Activated naive CD4-positive, alpha-beta T cell treated with anti-CD3 and anti-CD28 coated beads, Interleukin-2, amount 50 U/mL, for 72 hours (primary cell): Measurements from ENCODE around the gene SNCG. TPM values are rescaled to one million over a fixed set of nuclear protein-coding genes. Genes with fewer than 3 reads are reported as not detected.
"Not testable (repeated sequence)": the region's sequence is repeated elsewhere in the genome, so short reads cannot be mapped to it uniquely, and the experiment has no call there.

Experiments used
- ATAC-seq, 2 donors: fragments of 150-1000 bp; cut with Tn5 transposase; 2 replicates each; pipeline ENCODE4 v1.10.0; 2021; ENCODE audit warnings: mild to moderate bottlenecking in 2 of 2, moderate library complexity in 2 of 2
- DNase-seq, 2 donors: peaks; one replicate each; pipeline ENCODE4 v3.0.0; 2021 to 2022; ENCODE audit warnings: low spot score in 2 of 2
- H3K27ac Mint-ChIP-seq, 2 donors: one replicate each; pipeline ENCODE4 v1.8.0; 2022; ENCODE audit warnings: mild to moderate bottlenecking in 2 of 2, mixed read lengths in 2 of 2
- H3K36me3 Mint-ChIP-seq, 2 donors: one replicate each; pipeline ENCODE4 v1.8.0; 2022; ENCODE audit warnings: mixed read lengths in 2 of 2
- H3K9me3 Mint-ChIP-seq, 2 donors: one replicate each; pipeline ENCODE4 v1.8.0; 2022; ENCODE audit warnings: mixed read lengths in 2 of 2
- total RNA-seq, 2 donors: library from RNA; stranded (reverse); gene quantifications; one replicate each; pipeline ENCODE4 v1.2.3, GENCODE V29; 2022

The SNCG gene
- total RNA-seq, 2 donors from 2014 or later, result 1.7 TPM; not detected in 1

DNA sequence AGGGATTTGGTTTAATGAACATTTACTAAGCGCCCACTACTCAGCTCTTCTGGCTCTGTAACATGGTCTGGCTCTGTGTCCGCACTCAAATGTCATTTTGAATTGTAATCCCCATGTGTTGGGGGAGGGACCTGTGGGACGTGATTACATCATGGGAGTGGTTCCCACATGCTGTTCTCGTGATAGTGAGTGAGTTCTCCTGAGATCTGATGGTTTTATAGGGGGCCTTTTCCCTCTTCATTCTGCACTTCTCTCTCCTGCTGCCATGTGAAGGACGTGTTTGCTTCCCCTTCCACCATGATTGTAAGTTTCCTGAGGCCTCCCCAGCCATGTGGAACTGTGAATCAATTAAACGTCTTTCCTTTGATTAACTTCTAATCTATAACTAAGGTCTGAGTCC is 22.6 kb downstream of the SNCG start:
- not testable (repeated sequence) for H3K27ac Mint-ChIP-seq, ATAC-seq, H3K9me3 Mint-ChIP-seq, DNase-seq, H3K36me3 Mint-ChIP-seq

DNA sequence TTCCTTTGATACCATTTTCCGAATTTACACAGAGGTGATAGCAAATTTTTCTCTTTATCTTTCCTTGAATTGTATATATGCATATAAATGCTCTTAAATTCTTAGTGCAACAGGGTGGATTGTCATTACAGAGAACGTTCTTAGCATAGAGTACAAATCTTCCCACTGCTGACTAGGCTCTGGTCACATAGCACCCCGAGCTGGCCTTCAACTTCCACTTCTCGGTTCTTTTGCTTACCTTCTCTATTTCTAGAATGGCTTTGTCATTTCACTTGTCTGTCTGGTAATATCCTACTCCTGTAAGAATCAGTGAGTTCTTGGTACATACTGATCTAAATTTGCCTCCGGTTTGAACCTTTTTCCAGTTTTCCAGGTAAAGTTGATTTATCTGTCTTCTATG is 23.3 kb downstream of the SNCG start:
- ATAC-seq, result no peak
- Mint-ChIP-seq H3K36me3 (no peaks in the 10 kb centered on the region), H3K9me3 (no peaks in the 10 kb centered on the region)

DNA sequence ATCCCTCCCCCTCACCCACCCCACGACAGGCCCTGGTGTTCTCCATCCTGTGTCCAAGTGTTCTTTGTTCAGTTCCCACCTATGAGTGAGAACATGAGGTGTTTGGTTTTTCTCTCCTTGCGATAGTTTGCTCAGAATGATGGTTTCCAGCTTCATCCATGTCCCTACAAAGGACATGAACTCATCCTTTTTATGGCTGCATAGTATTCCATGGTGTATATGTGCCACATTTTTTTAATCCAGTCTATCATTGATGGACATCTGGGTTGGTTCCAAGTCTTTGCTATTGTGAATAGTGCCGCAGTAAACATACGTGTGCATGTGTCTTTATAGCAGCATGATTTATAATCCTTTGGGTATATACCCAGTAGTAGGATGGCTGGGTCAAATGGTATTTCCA is 26.1 kb downstream of the SNCG start:
- not testable (repeated sequence) for H3K36me3 Mint-ChIP-seq, H3K27ac Mint-ChIP-seq, ATAC-seq, DNase-seq, H3K9me3 Mint-ChIP-seq

More for the DNA sequence above, 23.3 kb downstream of the SNCG start:
- no peak overlapping the region for H3K27ac Mint-ChIP-seq
- no peak for DNase-seq

DNA sequence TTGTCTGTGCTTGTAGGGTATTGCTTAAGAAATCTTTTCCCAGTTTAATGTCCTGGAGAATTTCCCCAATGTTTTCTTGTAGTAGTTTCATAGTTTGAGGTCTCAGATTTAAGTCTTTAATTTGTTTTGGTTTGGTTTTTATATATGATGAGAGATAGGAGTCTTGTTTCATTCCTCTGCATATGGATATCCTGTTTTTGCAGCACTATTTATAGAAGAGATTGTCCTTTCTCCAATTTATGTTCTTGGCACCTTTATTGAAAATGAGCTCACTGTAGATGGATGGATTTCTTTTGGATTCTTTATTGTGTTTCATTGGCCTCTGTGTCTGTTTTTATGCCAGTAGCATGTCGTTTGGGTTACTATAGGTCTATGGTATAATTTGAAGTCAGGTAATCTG is 30.1 kb downstream of the SNCG start:
- ATAC-seq, result no peak
- H3K27ac Mint-ChIP-seq, result no peak overlapping the region
- DNase-seq, result no peak
- H3K36me3 Mint-ChIP-seq, result no peaks in the 10 kb centered on the region
- H3K9me3 Mint-ChIP-seq, result no peaks in the 10 kb centered on the region

DNA sequence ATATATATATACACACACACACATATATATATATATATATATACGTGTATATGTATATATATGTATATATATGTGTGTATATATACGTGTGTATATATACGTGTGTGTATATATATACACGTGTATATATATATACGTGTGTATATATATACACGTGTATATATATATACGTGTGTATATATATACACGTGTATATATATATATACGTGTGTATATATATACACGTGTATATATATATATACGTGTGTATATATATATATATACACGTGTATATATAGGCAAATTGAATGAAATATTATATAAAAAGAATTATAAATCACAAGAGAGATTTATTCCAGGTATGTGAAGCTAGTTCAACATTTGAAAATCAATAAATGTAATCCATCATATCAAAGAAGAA is 33.0 kb downstream of the SNCG start:
- not testable (repeated sequence) for ATAC-seq, H3K36me3 Mint-ChIP-seq, DNase-seq, H3K27ac Mint-ChIP-seq, H3K9me3 Mint-ChIP-seq

DNA sequence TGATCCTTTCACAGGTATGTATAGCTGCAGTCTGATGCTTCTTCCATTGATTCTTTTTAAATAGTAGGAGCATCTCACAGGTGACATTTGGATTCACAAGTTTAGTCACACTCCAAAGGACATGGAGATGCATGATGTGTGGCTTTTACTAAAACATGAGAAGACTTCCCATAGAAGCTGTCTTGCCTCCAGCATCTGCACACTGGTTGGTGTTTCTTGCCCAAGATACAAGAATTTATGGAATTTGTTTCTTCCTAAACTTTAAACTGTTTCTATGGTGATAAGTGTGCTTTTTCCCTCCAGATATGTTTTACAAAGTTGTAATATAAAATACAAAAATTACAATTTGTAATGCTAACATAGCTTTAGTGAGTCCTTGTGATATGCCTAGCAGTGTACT is 34.1 kb downstream of the SNCG start:
- Mint-ChIP-seq H3K36me3 (no peaks in the 10 kb centered on the region), H3K27ac (no peak overlapping the region), H3K9me3 (no peaks in the 10 kb centered on the region)
- no peak for ATAC-seq
- DNase-seq, result no peak

DNA sequence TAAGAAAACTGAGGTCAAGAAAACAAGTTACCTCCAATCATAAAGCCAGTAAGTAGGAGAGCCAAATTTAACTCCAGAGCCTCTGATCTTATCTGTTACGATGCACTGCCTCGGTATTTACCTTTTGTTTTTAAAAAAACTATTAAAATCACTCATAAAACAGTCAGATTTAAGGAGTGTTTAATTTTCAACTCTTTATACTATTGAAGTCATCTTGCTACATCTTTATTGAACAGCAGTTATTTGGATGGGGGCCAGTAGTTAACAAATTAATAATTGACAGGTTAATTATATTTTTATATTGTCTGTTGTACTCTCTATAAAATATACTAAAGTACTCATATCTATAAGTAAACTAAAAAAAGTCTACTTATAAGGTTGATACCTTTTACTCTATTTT is 34.5 kb downstream of the SNCG start:
- no peak for DNase-seq
- no peaks in the 10 kb centered on the region for H3K9me3 Mint-ChIP-seq
- no peak overlapping the region for H3K27ac Mint-ChIP-seq
- no peak for ATAC-seq
- H3K36me3 Mint-ChIP-seq, result no peaks in the 10 kb centered on the region

DNA sequence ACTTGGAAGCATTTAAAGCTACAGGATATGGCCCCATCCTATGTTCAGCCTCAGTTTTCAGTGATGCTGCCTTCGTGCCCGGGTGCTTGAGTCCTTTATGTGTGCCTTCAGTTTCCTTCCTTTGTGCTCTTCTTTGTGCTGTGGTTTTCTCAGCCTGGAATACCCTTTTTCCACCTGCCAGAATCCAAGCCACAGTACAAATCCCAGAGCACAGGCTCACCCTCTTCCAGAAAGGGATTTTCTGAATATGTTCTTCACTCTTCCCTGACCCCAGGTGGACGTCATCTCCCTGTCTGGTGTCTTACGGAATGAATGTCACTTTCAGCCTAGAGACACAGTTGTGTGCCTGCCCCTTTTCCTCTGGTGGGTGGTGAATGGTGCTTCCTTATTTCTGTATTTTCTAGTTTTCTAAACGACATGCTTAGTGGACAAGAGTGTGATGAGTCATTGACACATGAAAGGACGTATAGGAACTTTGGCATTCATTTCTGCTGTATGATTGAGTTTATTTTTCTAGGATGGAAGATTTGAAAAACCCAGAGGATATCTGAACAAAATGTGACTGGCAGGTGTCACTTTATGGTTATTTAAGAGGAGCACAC is 41.5 kb downstream of the SNCG start:
- not testable (repeated sequence) for H3K9me3 Mint-ChIP-seq

DNA sequence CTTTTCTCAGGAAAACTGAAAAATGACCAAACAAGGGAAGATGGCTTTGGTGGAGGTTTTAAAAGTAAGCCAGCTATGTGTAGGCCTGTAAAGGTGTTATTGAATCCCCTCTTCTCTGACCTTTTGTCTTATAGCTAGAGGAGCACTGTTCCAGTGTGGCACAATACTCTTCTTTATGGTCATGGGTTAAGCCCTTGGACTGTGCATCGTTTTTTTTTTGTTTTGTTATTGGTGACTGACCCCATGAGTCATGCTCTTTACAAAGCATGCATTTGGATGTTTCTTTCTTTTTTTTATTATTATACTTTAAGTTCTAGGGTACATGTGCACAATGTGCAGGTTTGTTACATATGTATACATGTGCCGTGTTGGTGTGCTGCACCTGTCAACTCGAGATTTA is 42.1 kb downstream of the SNCG start:
- no peaks in the 10 kb centered on the region for H3K9me3 Mint-ChIP-seq
- H3K27ac Mint-ChIP-seq, result no peak overlapping the region
- H3K36me3 Mint-ChIP-seq, result no peaks in the 10 kb centered on the region
- no peak for ATAC-seq
- DNase-seq, result no peak

More for the DNA sequence above, 41.5 kb downstream of the SNCG start:
- not testable (repeated sequence) for H3K36me3 Mint-ChIP-seq, ATAC-seq, DNase-seq, H3K27ac Mint-ChIP-seq

DNA sequence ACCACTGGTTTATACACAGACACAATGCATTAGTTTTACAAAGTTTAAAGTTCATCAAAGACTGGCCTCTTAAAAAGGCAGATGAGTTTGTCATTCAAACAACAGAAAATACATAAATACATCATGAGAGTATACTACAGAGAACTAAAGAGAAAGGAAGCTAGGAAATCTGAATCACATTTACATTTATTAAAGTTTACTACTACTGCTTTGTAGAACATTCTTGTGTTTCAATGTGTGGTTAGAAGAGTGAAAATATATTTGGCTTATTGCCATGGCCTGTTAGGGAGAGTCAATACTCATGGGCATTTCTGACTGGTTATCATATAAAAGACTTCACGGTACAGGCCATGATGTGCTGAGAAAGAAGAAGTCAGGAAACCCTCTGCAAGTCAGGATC is 48.7 kb downstream of the SNCG start:
- not testable (repeated sequence) for ATAC-seq, H3K27ac Mint-ChIP-seq, H3K9me3 Mint-ChIP-seq, H3K36me3 Mint-ChIP-seq, DNase-seq

DNA sequence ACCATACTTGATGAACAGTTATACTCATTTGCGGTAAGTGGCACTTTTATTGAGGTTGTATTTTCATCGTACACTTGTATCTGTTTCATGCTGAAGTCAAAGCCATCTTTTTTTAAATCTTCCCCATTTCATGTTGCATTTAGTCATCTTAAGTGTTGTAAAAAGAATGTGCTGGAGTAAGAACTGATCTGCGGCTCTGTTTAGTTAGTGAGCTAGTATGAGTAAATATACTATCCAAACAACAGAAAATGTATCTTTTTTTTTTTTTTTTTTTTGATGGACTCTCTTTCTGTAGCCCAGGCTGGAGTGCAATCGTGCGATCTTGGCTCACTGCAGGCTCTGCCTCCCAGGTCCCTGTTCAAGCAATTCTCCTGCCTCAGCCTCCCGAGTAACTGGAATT is 49.3 kb downstream of the SNCG start:
- not testable (repeated sequence) for DNase-seq, ATAC-seq, H3K36me3 Mint-ChIP-seq, H3K27ac Mint-ChIP-seq, H3K9me3 Mint-ChIP-seq

DNA sequence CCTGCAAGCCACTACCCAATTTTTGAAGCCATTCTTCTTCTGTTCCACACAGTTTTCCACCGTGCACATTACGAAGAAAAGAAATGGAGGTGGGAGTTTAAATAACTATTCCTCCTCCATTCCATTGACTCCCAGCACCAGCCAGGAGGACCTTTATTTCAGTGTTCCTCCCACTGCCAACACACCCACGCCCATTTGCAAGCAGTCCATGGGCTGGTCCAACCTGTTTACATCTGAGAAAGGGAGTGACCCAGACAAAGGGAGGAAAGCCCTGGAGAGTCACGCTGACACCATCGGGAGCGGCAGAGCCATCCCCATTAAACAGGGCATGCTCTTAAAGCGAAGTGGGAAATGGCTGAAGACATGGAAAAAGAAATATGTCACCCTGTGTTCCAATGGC is 49.9 kb downstream of the SNCG start:
- not testable (repeated sequence) for ATAC-seq, H3K36me3 Mint-ChIP-seq, H3K27ac Mint-ChIP-seq, H3K9me3 Mint-ChIP-seq, DNase-seq

DNA sequence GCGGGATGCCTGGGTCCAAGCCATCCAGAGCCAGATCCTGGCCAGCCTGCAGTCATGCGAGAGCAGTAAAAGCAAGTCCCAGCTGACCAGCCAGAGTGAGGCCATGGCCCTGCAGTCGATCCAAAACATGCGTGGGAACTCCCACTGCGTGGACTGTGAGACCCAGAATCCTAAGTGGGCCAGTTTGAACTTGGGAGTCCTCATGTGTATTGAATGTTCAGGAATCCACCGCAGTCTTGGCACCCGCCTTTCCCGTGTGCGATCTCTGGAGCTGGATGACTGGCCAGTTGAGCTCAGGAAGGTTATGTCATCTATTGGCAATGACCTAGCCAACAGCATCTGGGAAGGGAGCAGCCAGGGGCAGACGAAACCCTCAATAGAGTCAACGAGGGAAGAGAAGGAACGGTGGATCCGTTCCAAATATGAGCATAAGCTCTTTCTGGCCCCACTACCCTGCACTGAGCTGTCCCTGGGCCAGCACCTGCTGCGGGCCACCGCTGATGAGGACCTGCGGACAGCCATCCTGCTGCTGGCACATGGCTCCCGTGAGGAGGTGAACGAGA is 50.8 kb downstream of the SNCG start:
- not testable (repeated sequence) for ATAC-seq, H3K27ac Mint-ChIP-seq, H3K9me3 Mint-ChIP-seq, H3K36me3 Mint-ChIP-seq, DNase-seq

Other genes starting within 250 kb of the SNCG start
- gene BMPR1A, start 202.0 kb upstream of the SNCG start, total RNA-seq, result 10 to 100 TPM in 1 of 2 donors, 1 to 10 TPM in 1; 3.5 to 14.6 TPM
- not detected for gene MMRN2, start 984 bp upstream of the SNCG start, total RNA-seq
- gene ADIRF, start 9.9 kb downstream of the SNCG start, total RNA-seq, result not detected
- not detected for gene FAM25A, start 61.7 kb downstream of the SNCG start, total RNA-seq
- 100 to 1,000 TPM; 116 to 173 TPM for gene GLUD1, start 136.2 kb downstream of the SNCG start, total RNA-seq
- gene SHLD2, start 136.6 kb downstream of the SNCG start, total RNA-seq, result 10 to 100 TPM; 24.5 to 30.5 TPM